Activated CD8-positive, alpha-beta memory T cell treated with anti-CD3 and anti-CD28 coated beads for 4 hours (primary cell): ENCODE data around the gene TAF8.
"Not testable (repeated sequence)": the region's sequence is repeated elsewhere in the genome, so short reads cannot be mapped to it uniquely, and the experiment has no call there.

Experiments used
- DNase-seq, 2 donors: peaks; one replicate each; pipeline ENCODE4 v3.0.0-alpha.2; 2020; ENCODE audit warnings: low read depth in 2 of 2

Gene TAF8

GRCh38 chr6:42028234-42029061 is 21.9 kb upstream of the TAF8 start:
- no peak for DNase-seq

- no peak for DNase-seq
Observed at GRCh38 chr6:42029062-42029685, 21.1 kb upstream of the TAF8 start.

- DNase-seq, result no peak
Observed at GRCh38 chr6:42029881-42030280, 20.4 kb upstream of the TAF8 start.

- DNase-seq, result no peak
Observed at GRCh38 chr6:42030585-42031506, 19.5 kb upstream of the TAF8 start.

- no peak for DNase-seq
Observed at GRCh38 chr6:42032366-42032765, 18.0 kb upstream of the TAF8 start.

- DNase-seq, result not testable (repeated sequence)
Observed at GRCh38 chr6:42037669-42038068, 12.7 kb upstream of the TAF8 start.

GRCh38 chr6:42038163-42038562 is 12.2 kb upstream of the TAF8 start:
- DNase-seq, result no peak

- DNase-seq, result no peak
Observed at GRCh38 chr6:42038811-42039408, 11.4 kb upstream of the TAF8 start.

- DNase-seq, result no peak
Observed at GRCh38 chr6:42040856-42041480, 9.4 kb upstream of the TAF8 start.

- no peak for DNase-seq
Observed at GRCh38 chr6:42041481-42042053, 8.8 kb upstream of the TAF8 start.

GRCh38 chr6:42042108-42042507 is 8.2 kb upstream of the TAF8 start:
- no peak for DNase-seq

GRCh38 chr6:42043787-42044475 is 6.4 kb upstream of the TAF8 start:
- DNase-seq, result peak; percentile 82 to 87

- peak; percentile 64 to 78 for DNase-seq
Observed at GRCh38 chr6:42045538-42046460, 4.5 kb upstream of the TAF8 start.

GRCh38 chr6:42046464-42047212 is 3.7 kb upstream of the TAF8 start:
- no peak for DNase-seq

- DNase-seq, result no peak
Observed at GRCh38 chr6:42047213-42047590, 3.1 kb upstream of the TAF8 start.

- DNase-seq, result no peak
Observed at GRCh38 chr6:42047790-42048405, 2.4 kb upstream of the TAF8 start.

- no peak for DNase-seq
Observed at GRCh38 chr6:42049116-42049809, 1.1 kb upstream of the TAF8 start.

- no peak for DNase-seq
Observed at GRCh38 chr6:42049948-42050296, 402 bp upstream of the TAF8 start.
